CD4-positive, alpha-beta memory T cell (primary cell): ENCODE measurements around the gene SEC24C. TPM values are rescaled to one million over a fixed set of nuclear protein-coding genes. Genes with fewer than 3 reads are reported as not detected.
"Not testable (repeated sequence)": the region's sequence is repeated elsewhere in the genome, so short reads cannot be mapped to it uniquely, and the experiment has no call there.

Experiments used
- CTCF ChIA-PET: fragments of 350-600 bp; sonication (Branson Sonifier 250); formaldehyde crosslinking; loops from one replicate; lab custom pipeline; 2021; ENCODE audit warnings: inconsistent platforms; ENCODE audit not compliant: partially characterized antibody; lab: Charles Lee
- POLR2A ChIA-PET: fragments of 350-600 bp; sonication (Branson Sonifier 250); formaldehyde crosslinking; loops from one replicate; lab custom pipeline; 2021; ENCODE audit not compliant: partially characterized antibody; lab: Charles Lee
- DNase-seq, 5 donors: peaks; one replicate each; pipeline versions ENCODE4 v3.0.0 to v3.0.0-alpha.2; 2020 to 2022; ENCODE audit warnings: mixed read lengths in 1 of 5
- H3K27ac ChIP-seq: one replicate; pipeline ENCODE4 v1.7.0; 2013; ENCODE audit warnings: low read depth, low read length
- H3K27me3 ChIP-seq: 2 replicates; pipeline ENCODE4 v1.7.0; 2013; ENCODE audit warnings: mild to moderate bottlenecking, low read length, moderate library complexity; ENCODE audit not compliant: insufficient read depth
- H3K36me3 ChIP-seq: 2 replicates; pipeline ENCODE4 v1.7.0; 2013; ENCODE audit warnings: mild to moderate bottlenecking, low read length, moderate library complexity; ENCODE audit not compliant: insufficient read depth
- H3K4me1 ChIP-seq: 2 replicates; pipeline ENCODE4 v1.7.0; 2013; ENCODE audit warnings: mild to moderate bottlenecking, low read length, moderate library complexity; ENCODE audit not compliant: insufficient read depth
- H3K4me3 ChIP-seq, 2 donors: one replicate each; pipeline ENCODE4 v1.7.0; 2013; ENCODE audit warnings: low read length in 2 of 2, mild to moderate bottlenecking in 1 of 2
- H3K9me3 ChIP-seq, 2 donors: one replicate each; pipeline ENCODE4 v1.7.0; 2013; ENCODE audit warnings: low read length in 2 of 2, control low read depth in 1 of 2; ENCODE audit not compliant: control insufficient read depth in 1 of 2
- H3K27ac Mint-ChIP-seq, 7 donors: one replicate each; pipeline ENCODE4 v1.8.0; 2020 to 2021; ENCODE audit warnings: mixed read lengths in 7 of 7, mild to moderate bottlenecking in 6 of 7, inconsistent platforms in 3 of 7, moderate library complexity in 3 of 7
- H3K27me3 Mint-ChIP-seq, 2 donors: one replicate each; pipeline ENCODE4 v1.8.0; 2020 to 2021; ENCODE audit warnings: mixed read lengths in 2 of 2
- H3K36me3 Mint-ChIP-seq, 2 donors: one replicate each; pipeline ENCODE4 v1.8.0; 2020 to 2021; ENCODE audit warnings: mixed read lengths in 2 of 2, inconsistent platforms in 1 of 2, mild to moderate bottlenecking in 1 of 2
- H3K4me1 Mint-ChIP-seq, 4 donors: one replicate each; pipeline ENCODE4 v1.8.0; 2020 to 2021; ENCODE audit warnings: mixed read lengths in 4 of 4, mild to moderate bottlenecking in 1 of 4
- H3K4me3 Mint-ChIP-seq, 8 donors: one replicate each; pipeline ENCODE4 v1.8.0; 2020 to 2021; ENCODE audit warnings: mixed read lengths in 8 of 8, mild to moderate bottlenecking in 7 of 8, moderate library complexity in 6 of 8, inconsistent platforms in 3 of 8
- H3K9me3 Mint-ChIP-seq, 8 donors: one replicate each; pipeline ENCODE4 v1.8.0; 2020 to 2021; ENCODE audit warnings: mixed read lengths in 8 of 8, mild to moderate bottlenecking in 5 of 8, inconsistent platforms in 3 of 8, moderate library complexity in 1 of 8
- intact Hi-C: fragments of 100-400 bp; cut with micrococcal nuclease; formaldehyde crosslinking; loops from one replicate; pipeline ENCODE4 v1.15.1; 2023
- polyA plus RNA-seq, 2 donors: library from polyadenylated mRNA; unstranded; fragments of 300-500 nt; fragmentation: Illumina TruSeq; gene quantifications; one replicate each; pipeline ENCODE4 v1.2.3, GENCODE V29; 2021
- total RNA-seq, 2 experiments: library from RNA; stranded (reverse); gene quantifications; one replicate each; pipeline ENCODE4 v1.2.3, GENCODE V29; 2021

Gene SEC24C
- total RNA-seq, result 100 to 1,000 TPM; 126 to 127 TPM
- polyA plus RNA-seq, result 10 to 100 TPM; 32.5 to 68.6 TPM

DNA sequence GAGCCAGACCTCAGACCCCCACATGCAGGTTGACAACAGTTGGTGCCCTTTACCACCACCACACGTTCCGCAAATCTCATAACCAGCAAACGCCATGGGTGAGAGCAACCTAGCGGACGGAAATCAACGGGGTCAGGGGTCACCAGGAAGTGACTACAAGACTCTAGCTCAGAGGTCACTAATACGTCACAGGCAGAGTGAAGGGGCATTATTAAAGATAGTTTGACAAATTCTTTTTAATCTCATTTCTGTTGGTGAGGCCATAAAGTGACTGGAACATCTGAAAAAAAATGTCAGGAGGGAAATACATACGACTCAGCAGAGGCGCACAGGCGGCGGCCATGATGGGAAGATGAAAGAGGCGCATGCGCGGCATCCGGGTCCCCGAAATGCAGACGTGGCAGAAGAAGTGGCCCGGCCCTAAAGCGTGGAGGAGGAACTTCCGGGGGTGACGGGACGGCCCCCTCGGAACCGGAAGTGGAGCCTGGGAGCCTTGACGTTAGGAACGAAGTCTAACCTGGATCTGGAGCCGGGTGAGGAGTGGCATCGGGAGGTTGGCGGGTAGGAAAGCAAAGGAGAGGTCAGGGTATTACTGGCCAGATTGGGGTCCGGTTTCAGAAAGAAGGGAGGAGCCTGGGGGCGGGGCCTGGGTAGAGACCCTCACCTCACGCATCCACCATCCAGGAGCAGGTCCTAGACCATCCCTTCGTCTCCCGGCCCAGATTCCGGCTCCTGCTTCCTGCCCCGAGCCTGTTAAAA is at the start of gene SEC24C:
SEC24C (plus strand) TSS at position 468 of the 759 bp plus-strand sequence. CDS start 2,461 bp downstream, outside the sequence.
- POLR2A ChIA-PET, result interaction anchor here (0.5 to 5.0 kb wide), 23 partner anchors 9 to 1467 kb away, joined by 3 to 79 read pairs (median 4); partner anchors contain the start of genes CAMK2G, CHCHD1, DNAJC9 and PPP3CB
- H3K36me3 Mint-ChIP-seq, result peaks cover 12 to 29% of the 10 kb centered on the region in 2 donors
- intact Hi-C loops, result loop anchor here (1.0 kb wide), 5 partner anchors 14 to 118 kb away; partner anchors contain the start of genes NDST2 and ZSWIM8

GRCh38 chr10:73695302-73695701 is 48.9 kb upstream of the SEC24C start:
- POLR2A ChIA-PET, H3K4me3 Mint-ChIP-seq, H3K4me1 ChIP-seq, DNase-seq, H3K4me3 ChIP-seq, H3K27ac Mint-ChIP-seq, H3K4me1 Mint-ChIP-seq, H3K9me3 Mint-ChIP-seq, H3K9me3 ChIP-seq, H3K27me3 Mint-ChIP-seq, intact Hi-C loops, H3K36me3 ChIP-seq, CTCF ChIA-PET, H3K27ac ChIP-seq, H3K27me3 ChIP-seq: not testable (repeated sequence)
- H3K36me3 Mint-ChIP-seq, result peaks cover 11 to 12% of the 10 kb centered on the region in 2 donors

More for the DNA sequence above, at the start of gene SEC24C:
- peaks cover 0 to 2% (median 0%) of the 10 kb centered on the region in 8 donors for H3K9me3 Mint-ChIP-seq
- peak within 1 kb of the TSS; percentile 99 to 100 (median 100) for H3K4me3 Mint-ChIP-seq
- Histone ChIP-seq H3K4me3 (peak within 1 kb of the TSS; percentile 95), H3K36me3 (peaks cover 7% of the 10 kb centered on the region), H3K27ac (peak within 1 kb of the TSS; percentile 97), H3K27me3 (no peaks in the 10 kb centered on the region), H3K4me1 (peaks cover 38% of the 10 kb centered on the region), H3K9me3 (no peaks in the 10 kb centered on the region)
- H3K27me3 Mint-ChIP-seq, result no peaks in the 10 kb centered on the region
- CTCF ChIA-PET, result interaction anchor here (0.8 to 3.7 kb wide), 8 partner anchors 10 to 42 kb away, joined by 3 to 23 read pairs (median 3); partner anchors contain the start of gene CHCHD1
- H3K4me1 Mint-ChIP-seq, result peaks cover 20 to 47% (median 33%) of the 10 kb centered on the region in 4 donors
- peak within 1 kb of the TSS; percentile 99 to 100 (median 100) for H3K27ac Mint-ChIP-seq
- peak; percentile 95 to 96 (median 96) for DNase-seq

- not testable (repeated sequence) for H3K4me1 ChIP-seq
Observed at GRCh38 chr10:73697675-73698159, 46.5 kb upstream of the SEC24C start, which contains the start of gene AGAP5. AGAP5 (minus strand) TSS chr10:73698109; CDS start chr10:73697755, 354 bp downstream.

DNA sequence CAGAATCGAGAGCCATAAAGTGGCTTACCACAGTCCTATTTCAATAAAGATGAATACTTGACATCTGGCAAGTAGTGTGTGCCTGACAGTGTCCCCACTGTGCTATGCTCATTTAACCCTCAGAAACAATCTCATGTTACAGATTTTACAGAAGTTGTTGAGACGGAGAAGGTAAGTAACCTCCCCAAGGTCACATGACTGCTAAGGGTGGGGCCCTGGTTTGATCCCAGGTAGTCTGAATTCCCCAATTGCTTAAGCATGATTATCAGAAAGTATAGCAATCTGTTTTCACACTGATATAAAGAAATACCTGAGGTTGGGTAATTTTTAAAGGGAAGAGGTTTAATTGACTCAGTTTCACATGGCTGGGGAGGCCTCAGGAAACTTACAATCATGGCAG is 45.4 kb upstream of the SEC24C start:
- H3K9me3 ChIP-seq, H3K4me1 Mint-ChIP-seq, H3K27me3 Mint-ChIP-seq, H3K4me3 Mint-ChIP-seq, POLR2A ChIA-PET, H3K36me3 ChIP-seq, H3K27ac ChIP-seq, H3K9me3 Mint-ChIP-seq, DNase-seq, H3K4me1 ChIP-seq, CTCF ChIA-PET, H3K27me3 ChIP-seq, H3K27ac Mint-ChIP-seq, intact Hi-C loops, H3K4me3 ChIP-seq: not testable (repeated sequence)
- peaks cover 15 to 20% of the 10 kb centered on the region in 2 donors for H3K36me3 Mint-ChIP-seq

More at GRCh38 chr10:73697675-73698159, 46.5 kb upstream of the SEC24C start, which contains the start of gene AGAP5:
- H3K27me3 ChIP-seq, intact Hi-C loops, DNase-seq, H3K9me3 ChIP-seq, POLR2A ChIA-PET, H3K27me3 Mint-ChIP-seq, CTCF ChIA-PET, H3K27ac Mint-ChIP-seq, H3K4me3 Mint-ChIP-seq, H3K27ac ChIP-seq, H3K4me1 Mint-ChIP-seq, H3K36me3 ChIP-seq, H3K9me3 Mint-ChIP-seq, H3K4me3 ChIP-seq: not testable (repeated sequence)
- H3K36me3 Mint-ChIP-seq, result peaks cover 12 to 16% of the 10 kb centered on the region in 2 donors

DNA sequence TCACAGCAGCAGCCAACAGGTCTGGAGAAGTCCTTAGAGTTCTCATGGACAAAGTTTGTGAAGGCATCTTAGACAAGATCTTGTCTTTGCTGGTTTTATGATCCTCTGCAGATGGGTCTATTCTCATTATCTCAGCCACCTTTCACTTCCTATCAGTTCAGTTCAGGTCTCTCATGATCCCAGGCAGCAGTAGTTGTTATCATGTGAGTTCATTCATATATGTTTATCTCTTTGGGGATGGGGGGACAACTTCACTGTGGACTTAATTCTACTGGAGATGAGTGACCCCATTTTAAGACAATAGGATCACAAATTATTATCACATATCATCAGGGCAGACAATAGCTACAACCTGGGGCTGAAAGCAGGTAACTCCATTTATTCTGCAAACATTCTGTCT is 40.2 kb upstream of the SEC24C start:
- DNase-seq, H3K9me3 Mint-ChIP-seq, H3K27ac Mint-ChIP-seq, H3K27me3 Mint-ChIP-seq, H3K27me3 ChIP-seq, POLR2A ChIA-PET, H3K27ac ChIP-seq, intact Hi-C loops, H3K4me3 Mint-ChIP-seq, H3K4me1 ChIP-seq, H3K9me3 ChIP-seq, CTCF ChIA-PET, H3K4me1 Mint-ChIP-seq, H3K4me3 ChIP-seq, H3K36me3 ChIP-seq: not testable (repeated sequence)
- H3K36me3 Mint-ChIP-seq, result peaks cover 24% of the 10 kb centered on the region in 2 donors

GRCh38 chr10:73705506-73706072 is 38.6 kb upstream of the SEC24C start:
- H3K36me3 ChIP-seq, H3K4me1 Mint-ChIP-seq, H3K27me3 ChIP-seq, H3K27me3 Mint-ChIP-seq, H3K9me3 Mint-ChIP-seq, intact Hi-C loops, H3K4me3 ChIP-seq, H3K27ac ChIP-seq, DNase-seq, H3K9me3 ChIP-seq, POLR2A ChIA-PET, H3K4me1 ChIP-seq, CTCF ChIA-PET, H3K4me3 Mint-ChIP-seq: not testable (repeated sequence)
- Mint-ChIP-seq H3K36me3 (peaks cover 26 to 31% of the 10 kb centered on the region in 2 donors), H3K27ac (peak overlapping the region in 1 of 7 donors; percentile 42)

GRCh38 chr10:73706488-73706887 is 37.7 kb upstream of the SEC24C start:
- H3K27ac Mint-ChIP-seq, result peak overlapping the region in 1 of 7 donors; percentile 60

More at GRCh38 chr10:73706488-73706887, 37.7 kb upstream of the SEC24C start:
- H3K4me1 Mint-ChIP-seq, H3K9me3 ChIP-seq, H3K4me1 ChIP-seq, intact Hi-C loops, H3K36me3 ChIP-seq, H3K4me3 Mint-ChIP-seq, H3K27me3 Mint-ChIP-seq, H3K27me3 ChIP-seq, H3K9me3 Mint-ChIP-seq, H3K4me3 ChIP-seq, DNase-seq, POLR2A ChIA-PET, H3K27ac ChIP-seq: not testable (repeated sequence)
- CTCF ChIA-PET, result interaction anchor here (0.6 kb wide), 1 partner anchor 252 kb away, joined by 3 read pairs; no protein-coding TSS in a partner anchor
- H3K36me3 Mint-ChIP-seq, result peaks cover 23 to 34% of the 10 kb centered on the region in 2 donors
